Stimulated activated CD4-positive, alpha-beta T cell treated with anti-CD3 and anti-CD28 coated beads, Interleukin-4, amount 100 ng/mL, for 24 hours (primary cell): ENCODE measurements around the gene KNDC1.
"Not testable (repeated sequence)": the region's sequence is repeated elsewhere in the genome, so short reads cannot be mapped to it uniquely, and the experiment has no call there.

Experiments
- DNase-seq: peaks from one replicate; pipeline ENCODE4 v3.0.0-alpha.2; 2020

The KNDC1 gene

DNA sequence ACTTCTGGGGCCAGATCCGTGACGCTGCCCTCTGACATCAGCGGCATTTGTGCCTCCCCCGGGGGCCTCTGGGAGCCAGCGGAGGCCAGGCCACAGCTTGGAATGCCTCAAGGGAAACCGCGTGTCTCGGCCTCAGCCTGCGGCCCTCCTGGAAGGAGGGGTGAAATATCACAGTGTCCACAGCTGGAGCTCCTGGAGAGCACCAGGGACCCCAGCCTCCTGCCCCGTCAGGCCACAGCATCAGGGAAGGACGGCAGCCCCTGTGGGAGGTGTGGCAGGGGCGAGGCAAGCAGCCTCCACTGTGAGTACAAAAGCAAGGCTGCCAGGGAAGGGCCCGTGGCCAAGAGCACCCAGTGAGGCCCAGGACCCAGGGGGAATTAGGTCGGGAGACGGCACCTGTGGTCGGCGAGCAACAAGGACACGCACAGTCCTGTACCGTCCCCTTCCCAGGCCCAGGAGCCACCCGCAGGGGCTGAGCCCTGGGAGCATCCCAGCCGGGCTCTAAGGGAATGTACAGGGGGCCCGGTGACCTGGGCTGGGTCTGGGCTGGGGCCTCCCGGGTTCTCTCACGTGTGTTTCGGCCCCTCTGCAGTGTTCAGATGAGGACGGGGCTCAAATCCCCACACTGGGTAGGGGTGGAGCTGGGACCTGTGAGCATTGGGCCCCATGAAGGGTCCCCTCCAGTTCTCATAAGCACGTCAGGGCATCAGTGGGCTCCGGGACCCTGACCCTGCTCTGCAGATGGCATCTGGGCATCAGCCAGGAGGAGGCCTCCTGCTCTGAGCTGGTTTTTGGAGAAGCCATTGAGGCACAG lies 18.7 kb upstream of the KNDC1 start:
- DNase-seq: no peak

DNA sequence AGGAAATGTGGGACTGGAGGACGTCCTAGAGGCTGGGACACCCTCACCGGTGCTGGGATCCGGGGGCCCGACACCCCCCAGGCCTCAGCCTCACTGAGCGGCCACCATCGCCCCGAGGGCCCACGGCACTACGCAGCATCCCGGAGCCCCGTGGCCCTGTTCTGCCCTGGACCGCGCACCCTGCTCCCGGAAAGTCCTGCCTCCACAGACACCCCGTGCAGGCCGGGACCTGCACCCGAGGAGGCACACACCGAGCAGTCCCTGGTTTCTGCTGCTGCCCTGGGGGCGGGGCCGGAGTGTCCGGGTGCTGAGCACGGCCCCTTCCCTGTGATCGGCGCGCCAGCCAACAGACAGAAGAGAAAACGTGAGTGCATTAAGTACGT lies 18.1 kb upstream of the KNDC1 start:
- no peak for DNase-seq

DNA sequence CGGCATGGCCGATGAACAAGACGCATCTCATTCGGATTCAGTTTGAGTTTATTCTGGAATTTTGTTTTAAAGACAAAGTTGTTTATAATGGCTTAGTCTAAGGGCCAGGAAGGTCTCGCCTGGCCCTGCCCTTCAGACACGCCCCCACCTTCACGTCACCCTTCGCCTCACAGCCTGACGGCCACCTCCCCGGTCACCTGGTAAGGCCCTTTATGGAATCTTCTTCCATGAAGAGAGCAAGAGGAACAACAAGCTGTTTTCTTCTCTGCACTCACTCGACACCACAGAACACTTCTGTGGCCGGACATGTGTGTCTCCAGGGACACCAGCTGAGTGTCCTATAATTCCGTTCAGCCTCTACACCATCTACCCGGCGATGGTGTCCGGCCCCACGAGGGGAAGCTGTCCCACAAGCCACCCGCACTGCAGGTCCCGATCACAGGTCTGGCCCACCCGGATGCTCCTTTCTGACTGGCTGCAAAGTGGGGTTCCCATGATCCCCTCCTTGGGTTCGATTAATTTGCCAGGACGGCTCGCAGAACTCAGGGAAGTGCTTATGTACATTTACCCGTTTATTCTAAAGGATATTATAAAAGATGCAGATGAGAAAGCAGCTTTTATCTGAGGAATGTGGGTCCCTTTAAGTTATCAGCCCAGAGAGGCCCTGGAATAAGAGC lies 17.4 kb upstream of the KNDC1 start:
- DNase-seq: no peak

DNA sequence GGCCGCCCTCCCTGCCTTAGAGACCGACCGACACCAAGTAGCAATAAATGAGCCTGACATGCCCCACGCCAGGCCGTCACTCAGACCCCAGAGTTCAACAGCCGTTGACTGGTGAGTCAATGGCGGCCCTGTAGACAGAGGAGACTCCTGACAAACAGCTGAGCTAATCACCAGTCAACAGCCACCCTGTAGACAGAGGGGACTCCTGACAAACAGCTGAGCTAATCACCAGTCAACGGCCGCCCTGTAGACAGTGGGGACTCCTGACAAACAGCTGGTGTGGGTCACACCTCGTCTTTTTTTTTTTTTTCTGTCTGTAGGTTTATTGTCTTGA lies 16.9 kb upstream of the KNDC1 start:
- no peak for DNase-seq

DNA sequence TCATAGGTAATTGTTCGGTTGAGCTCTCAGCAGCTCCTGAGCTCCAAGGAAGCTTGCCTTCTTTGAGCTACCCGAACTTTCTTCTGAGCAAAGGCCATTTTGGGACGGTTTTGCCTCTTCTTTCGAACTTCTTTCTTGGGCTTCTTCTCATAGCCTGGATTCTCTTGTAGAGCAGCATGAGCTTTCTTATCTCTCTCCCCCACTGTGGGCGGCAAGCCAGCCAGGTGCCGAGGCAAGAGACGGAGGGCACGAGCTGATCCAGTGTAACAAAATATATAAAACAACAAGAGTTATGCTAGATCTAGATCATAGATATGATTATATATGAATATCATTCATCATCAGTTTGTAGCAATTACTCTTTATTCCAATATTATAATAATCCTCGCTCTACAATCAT lies 16.5 kb upstream of the KNDC1 start:
- DNase-seq: no peak

DNA sequence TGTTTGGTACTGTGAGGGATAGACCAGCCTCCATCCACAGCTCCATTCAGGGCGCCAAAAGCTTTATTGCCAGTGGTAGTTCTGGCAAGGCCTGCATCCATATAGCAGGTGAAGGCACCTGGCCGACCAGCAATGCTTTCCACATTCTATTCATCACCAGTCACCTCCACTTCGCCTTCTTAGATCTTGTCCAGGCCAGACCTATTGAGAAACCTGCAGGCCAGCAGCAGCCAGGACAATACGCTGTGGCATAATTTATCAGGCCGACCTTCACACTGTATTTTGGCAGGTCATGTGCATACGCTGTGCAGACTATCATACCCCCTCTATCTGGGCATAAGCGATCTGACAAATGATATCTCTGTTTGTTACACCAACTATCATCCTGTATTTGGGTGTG lies 15.2 kb upstream of the KNDC1 start:
- DNase-seq: no peak

DNA sequence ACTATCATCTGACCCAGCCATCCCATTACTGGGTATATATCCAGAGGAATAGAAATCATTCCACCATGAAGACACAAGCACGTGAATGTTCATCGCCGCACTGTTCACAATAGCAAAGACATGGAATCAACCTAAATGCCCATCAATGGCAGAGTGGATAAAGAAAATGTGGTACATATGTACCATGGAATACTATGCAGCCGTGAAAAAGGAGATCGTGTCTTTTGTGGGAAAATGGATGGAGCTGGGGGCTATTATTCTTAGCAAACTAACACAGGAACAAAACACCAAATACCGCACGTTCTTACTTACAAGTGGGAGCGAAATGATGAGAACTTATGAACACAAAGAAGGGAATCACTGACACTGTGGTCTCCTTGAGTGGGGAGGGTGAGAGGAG lies 9.8 kb upstream of the KNDC1 start:
- no peak for DNase-seq

DNA sequence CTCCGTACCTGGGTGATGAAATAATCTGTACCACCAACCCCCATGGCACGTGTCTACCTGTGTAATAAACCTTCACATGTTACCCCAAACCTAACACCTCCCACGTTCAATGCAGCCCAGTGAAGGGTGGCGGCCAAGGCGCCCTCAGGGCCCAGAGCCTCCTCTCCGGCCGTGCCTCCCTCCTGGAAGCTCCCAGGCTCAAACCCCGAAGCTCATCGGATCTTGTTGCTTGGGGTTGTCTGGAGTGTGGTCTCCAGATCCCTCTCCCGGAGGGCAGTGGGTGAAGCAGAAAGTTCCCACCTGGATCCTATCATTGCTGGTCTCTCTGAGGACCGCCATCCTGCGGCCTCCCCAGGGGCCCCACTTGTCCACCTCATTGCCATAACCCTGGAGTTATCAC lies 9.4 kb upstream of the KNDC1 start:
- DNase-seq: no peak

DNA sequence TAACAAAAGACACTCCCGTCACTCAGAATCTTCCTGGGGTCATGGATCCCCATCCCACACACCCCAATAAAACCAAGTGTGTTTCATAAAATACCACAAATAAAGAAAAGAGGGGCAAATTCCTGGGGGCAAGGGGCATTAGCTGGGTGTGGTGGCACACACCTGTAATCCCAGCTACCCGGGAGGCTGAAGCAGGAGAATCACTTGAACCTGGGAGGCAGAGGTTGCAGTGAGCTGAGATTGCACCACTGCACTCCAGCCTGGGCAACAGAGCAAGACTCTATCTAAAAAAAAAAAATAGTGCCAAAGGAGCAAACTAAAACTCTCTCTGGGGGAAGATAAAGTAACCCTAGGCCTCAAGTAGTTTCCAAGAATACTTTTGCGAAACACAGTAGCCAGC lies 8.9 kb upstream of the KNDC1 start:
- not testable (repeated sequence) for DNase-seq

DNA sequence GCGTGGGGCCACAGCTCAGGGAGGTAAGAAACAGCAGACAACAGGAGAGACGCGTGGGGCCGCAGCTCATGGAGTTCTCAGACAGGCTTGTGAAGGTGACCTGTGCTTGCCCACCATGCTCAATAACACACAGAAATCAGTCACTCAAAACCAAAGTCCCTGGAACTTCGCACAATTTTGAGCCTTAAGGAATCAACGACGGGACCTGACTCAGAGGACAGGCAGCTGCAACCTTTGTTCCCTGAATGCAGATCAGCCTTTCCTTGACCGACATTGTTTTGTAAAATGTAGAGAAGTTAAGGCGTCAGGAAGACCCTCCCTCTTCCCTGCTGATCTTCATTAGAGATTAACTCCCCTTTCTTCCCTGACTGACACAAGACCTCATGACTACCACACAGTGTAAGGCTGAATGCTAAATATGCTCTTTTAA lies 8.5 kb upstream of the KNDC1 start:
- no peak for DNase-seq

DNA sequence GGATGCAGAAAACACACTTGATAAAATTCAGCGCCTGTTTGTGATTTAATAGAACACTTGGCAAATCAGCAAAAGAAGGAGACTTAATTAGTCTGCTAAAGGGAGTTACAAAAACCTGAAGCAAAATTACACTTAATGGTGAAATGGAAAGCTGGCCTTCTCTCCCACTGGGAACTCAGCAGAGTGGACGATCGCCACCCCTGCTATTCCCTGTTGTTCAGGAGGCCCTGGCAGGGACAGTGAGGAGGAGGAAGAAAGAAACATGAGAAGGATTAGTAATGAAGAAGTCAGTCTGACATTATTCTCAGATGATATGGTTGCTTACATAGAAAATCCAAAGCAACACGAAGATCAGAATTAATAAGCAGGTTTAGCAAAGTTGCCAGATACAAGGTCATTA lies 5.6 kb upstream of the KNDC1 start:
- no peak for DNase-seq

DNA sequence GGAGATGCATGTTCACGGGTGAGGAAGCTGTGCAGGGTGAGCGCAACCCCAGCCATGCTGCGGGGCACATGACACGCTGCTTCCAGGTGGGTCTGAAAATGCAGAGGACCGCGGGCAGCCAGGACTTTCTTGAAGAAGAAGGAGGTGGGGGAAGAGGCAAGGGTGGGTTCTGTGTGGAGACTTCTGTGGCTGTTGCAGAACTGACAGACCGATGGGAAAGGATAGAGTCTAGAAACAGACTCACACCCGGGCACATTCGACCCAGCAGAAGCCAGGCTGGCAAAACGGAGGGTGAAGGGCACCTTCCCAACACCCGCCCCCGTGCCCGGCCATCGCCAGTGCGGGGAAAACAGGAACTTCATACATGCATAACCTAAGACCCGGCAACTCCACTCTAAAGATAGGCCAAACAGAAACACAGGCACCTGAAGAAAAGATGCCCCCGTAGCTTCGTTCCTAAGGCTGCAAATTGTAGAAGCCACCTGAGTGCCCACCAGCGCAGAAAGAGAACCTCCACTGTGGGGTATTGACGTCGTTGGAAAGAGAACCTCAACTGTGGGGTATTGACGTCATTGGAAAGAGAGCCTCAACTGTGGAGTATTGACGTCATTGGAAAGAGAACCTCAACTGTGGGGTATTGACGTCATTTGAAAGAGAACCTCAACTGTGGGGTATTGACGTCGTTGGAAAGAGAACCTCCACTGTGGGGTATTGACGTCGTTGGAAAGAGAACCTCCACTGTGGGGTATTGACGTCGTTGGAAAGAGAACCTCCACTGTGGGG lies 4.8 kb upstream of the KNDC1 start:
- DNase-seq: no peak

DNA sequence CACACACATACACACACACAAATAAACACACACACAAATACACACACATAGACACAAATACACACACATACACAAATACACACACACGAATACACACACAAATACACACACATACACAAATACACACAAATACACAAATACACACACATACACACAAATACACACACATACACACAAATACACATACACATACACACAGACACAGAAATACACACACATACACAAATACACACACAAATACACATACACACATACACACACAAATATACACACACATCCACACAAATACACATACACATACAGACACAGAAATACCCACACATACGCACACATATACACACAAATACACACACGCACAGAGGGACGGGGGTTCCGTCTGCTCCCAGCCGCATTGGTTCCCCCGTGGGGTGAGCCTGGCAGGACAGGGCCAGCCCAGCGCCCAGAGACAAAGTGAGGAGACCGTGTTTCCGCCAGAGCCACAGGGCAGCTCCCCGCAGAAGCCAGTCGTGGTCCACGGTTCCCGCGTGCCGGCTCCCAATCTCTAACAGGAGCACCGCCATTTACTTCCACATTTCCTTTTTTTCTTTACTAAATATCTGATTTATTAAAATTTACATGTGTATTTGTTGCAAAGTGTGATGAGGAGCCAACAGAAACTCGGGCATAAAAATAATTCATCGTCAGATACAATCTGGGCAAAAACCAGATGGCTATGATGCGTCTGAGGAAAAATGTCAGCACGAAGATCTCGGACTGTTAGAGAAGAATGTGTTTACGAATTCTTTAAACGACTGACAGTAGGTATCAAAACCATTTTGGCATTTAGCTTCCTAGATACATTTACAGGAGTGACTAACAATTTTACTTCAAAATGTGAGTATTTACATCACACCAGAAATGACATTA lies 3.1 kb upstream of the KNDC1 start:
- no peak for DNase-seq

DNA sequence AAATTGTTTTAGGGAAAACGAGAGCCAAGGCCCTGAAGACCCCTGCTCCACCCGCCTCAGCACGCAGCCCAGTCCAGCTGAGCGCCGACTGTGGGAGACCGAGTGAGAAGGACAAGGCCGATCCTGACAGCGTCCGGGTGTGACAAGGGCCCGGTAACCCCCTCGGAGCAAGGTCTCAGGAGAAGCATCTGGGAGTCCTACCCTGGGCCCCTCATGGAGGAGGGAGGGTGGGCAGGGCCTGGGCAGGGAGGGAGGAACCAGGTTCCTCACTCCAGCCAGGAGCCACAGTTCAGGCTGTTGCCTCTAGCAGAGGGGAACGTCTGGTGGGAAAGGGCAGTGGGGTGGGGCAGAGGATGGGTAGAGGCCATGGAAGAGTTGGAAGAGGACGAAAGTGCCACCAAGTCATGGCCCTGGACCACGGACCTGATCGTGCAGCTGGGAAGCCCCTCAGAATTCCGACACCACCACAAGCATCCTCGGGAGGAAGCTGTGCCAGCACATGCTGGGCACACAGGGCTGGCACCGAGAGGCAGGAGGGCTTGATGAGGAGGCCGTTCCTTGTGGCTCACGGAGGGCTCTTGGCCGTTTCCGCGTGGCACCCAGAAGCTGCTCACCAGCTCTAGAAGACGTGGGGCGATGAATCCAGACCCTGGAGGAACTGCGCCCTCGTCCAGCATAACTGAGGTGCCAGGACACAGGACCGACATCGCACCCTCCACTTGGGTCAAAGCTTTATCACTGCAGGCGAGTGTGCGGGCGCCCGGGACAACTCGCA lies 2.2 kb upstream of the KNDC1 start:
- no peak for DNase-seq

DNA sequence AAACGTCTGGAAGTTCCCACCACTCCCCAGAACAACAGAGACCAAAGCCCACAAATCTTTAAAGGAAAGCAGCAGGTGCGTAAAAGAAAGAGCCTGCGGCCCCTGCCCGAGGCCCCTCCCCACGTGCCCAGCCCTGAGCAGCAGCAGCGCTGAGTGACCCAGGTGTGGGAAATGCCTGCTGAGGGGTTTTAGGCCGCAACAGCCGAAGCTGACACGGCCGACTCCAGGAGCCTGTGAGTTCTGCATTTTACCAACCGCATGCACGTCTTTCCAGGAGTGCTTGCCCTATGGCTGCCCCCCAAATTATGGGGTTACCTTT lies 1.6 kb upstream of the KNDC1 start:
- DNase-seq: no peak

DNA sequence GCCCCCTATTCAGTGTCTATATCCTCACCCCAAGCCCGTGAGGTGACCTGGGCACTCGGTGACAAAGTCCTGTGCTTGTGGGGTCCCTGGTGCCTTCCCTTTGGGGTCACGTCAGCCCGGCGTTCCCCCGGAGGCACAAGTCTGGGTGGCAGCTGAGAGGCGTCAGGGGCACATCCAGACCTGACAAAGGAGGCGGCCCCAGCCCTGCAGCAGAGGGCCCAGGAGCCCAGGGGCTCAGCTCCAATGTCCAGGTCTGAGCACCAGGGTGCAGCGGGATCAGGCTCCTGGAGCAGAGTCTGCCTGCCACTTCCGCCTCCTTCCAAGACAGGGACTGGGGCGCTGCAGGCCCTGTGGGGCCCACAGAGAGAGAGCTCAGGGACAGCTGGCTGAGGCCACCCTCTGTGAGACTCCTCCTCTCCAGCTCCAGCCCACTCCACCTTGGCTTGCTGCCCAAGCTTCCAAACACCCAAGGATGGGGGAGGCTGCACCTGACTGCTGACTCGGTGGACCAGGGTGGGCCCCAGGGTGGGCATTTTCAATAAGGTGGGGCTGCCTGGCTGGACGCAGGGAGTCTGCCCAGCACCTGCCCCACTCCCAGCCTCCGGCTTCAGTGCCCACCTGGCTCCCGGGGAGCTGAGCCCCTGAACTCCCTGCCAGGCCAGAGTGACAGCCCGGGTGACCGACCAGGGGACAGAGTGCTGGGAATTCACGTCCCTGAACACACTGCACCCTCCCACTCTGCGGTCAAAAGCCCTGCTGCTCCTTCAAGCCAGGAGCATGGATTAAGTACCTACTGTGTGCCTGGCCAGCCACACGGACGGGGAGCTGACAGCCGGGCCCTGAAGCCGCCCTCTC lies 1.0 kb upstream of the KNDC1 start:
- DNase-seq: no peak

DNA sequence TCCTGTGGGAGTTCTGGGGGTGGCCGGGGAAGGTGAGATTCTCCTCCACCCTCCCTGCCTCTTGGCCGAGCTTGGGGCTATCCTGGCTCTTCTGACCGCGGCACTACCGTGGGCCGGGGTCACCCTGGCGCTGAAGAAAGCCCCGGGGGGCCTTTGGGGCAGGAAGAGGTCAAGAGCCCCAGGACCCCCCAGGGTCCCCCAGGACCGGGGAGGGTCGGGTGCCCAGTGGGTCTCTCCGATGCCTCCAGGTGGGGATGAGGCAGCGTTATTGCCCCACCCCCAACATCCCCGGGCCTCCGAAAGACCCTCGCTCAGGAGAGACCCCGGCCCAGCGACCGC lies 439 bp upstream of the KNDC1 start:
- no peak for DNase-seq

DNA sequence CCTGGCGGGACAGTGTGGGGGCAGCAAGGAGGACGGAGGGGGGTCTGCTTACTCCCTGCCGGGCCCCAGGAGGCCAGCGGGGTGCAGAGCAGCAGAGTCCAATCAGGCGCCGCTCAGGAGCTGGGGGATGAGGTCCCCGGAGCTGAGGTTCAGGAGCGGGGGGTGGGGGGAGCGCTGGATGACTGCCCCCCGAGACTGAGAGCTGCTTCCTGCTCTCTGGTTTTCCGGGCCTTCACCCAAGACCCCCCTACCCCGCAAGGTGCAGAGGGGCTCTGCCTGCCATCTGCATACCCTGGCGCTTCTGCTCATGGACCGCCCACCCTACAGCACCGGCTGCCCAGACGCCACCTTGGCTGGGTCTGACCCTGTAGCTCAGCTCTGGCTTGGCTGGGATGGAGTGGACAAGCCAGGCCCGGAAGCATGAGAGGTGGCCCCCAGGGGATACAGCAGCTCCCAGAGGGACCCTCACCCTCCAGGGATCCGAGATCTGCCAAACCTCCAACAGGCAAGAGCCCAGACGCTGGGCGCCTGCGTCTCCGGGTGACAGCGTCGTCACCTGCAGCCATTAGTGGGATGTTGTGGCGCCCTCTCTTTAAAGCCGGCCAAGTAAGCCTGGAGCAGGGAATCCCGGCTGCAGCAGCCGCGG lies 930 bp downstream of the KNDC1 start:
- DNase-seq: no peak

DNA sequence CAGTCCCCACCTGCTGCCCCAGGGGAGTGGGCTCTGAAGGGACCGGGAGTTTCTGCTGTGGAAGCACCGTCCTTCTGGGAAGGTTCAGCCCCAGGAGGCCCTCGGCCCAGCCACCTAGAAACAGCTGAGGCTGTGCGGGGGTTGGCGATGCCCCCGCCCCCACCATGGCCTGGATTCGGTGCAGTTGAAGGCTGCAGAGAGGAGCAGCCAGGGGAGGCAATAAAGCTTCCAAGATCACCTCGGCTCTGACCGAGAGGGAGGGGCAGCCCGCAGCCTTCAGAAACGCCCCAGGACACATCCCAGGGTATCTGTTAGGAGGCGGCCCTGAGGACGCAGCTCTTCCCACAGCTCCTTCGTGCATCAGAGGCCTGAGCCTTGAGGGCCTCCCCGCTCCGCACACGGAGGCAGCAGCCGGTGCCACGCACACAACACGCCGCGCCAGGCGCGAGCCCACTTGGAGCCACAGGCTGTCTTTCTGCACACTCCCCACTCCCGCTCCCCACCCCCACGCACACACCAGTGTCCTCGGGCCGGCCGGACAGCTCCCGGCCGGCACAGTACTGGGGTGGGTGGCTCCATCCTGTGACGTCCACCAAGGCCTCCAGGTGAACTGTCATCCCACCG lies 1.6 kb downstream of the KNDC1 start:
- no peak for DNase-seq

DNA sequence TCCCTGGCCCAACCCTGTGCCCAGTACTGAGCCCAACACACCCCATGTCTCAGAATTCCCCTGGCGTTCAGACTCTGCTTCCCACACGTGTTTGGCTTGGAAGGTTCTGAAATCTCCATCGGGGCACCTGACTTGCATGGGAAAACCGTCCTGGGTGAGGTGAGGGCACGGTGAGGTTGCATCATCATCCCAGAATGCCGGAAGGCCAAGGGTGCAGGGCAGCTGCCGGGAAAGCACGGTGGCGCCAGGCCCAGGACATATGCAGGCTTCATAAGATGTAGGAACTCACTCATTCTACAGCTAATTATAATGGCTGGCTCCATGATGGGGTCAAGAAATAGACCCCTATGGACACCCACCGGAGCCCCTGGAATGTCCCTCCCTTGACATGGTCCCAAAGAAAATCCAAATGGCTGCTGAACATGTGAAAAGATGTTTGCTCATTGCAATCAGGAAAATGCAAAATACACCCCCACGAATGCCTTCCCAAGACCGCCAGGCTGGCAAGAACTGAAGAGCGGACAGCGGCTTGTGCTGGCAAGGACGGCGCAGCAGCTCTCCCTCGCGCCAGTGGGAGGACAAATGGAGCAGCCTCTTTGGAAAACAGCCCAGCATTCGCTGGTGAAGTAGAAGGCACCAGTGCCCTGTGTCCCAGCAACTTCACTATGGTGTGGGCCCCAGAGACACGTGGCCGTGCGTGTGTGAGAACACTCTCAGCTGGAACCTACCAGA lies 2.3 kb downstream of the KNDC1 start:
- no peak for DNase-seq
